IMR-90 (cell line): ENCODE data around the gene PGPEP1. TPM values are rescaled to one million over a fixed set of nuclear protein-coding genes. Genes with fewer than 3 reads are reported as not detected.
A peak's percentile ranks its signal among the peaks of the same experiment; 100 is the strongest.

Source experiments
- ATAC-seq: fragments of 200-7000 bp; cut with Tn5 transposase; 2 replicates; pipeline ENCODE4 v1.9.1; 2020; ENCODE audit warnings: low read depth, mild to moderate bottlenecking, moderate library complexity
- BruUV-seq: library from RNA; stranded (reverse); fragments of 400-500 nt; replicated peaks from 2 replicates; lab custom pipeline; 2021; lab: Mats Ljungman, UMichigan
- CTCF ChIA-PET: fragments of 300-600 bp; formaldehyde crosslinking; extraction: SDS; loops from one replicate; lab custom pipeline; 2021; ENCODE audit warnings: antibody characterized with exemption; lab: Yijun Ruan, JAX
- POLR2A ChIA-PET: fragments of 300-600 bp; sonication (Branson Sonifier 250); formaldehyde crosslinking; loops from one replicate; lab custom pipeline; 2022; ENCODE audit warnings: antibody characterized with exemption; ENCODE audit not compliant: unreplicated experiment; lab: Charles Lee
- DNase-seq: peaks from one replicate; pipeline ENCODE4 v3.0.0; 2013
- H2AFZ ChIP-seq: replicated peaks from 2 replicates; pipeline ENCODE3; 2013; ENCODE audit warnings: low read length, mild to moderate bottlenecking; ENCODE audit not compliant: poor library complexity
- H2AK5ac ChIP-seq: 2 replicates; pipeline ENCODE4 v1.6.1; 2013; ENCODE audit warnings: low read depth, low read length, inconsistent platforms
- H2AK9ac ChIP-seq: replicated peaks from 2 replicates; pipeline ENCODE3; 2013; ENCODE audit warnings: mild to moderate bottlenecking, low read depth, low read length, moderate library complexity; ENCODE audit not compliant: poor library complexity
- H2BK120ac ChIP-seq: 2 replicates; pipeline ENCODE4 v1.6.1; 2013; ENCODE audit warnings: low read depth, low read length, inconsistent platforms
- H2BK15ac ChIP-seq: 3 replicates; pipeline ENCODE4 v1.6.1; 2013; ENCODE audit warnings: low read depth, low read length, inconsistent platforms
- H2BK20ac ChIP-seq: 2 replicates; pipeline ENCODE4 v1.6.1; 2013; ENCODE audit warnings: low read depth, mild to moderate bottlenecking, inconsistent platforms, low read length, moderate library complexity
- H2BK5ac ChIP-seq: 2 replicates; pipeline ENCODE4 v1.6.1; 2013; ENCODE audit warnings: mild to moderate bottlenecking, low read depth, low read length, inconsistent platforms; ENCODE audit not compliant: poor library complexity, severe bottlenecking
- H3K14ac ChIP-seq: replicated peaks from 2 replicates; pipeline ENCODE4 v1.6.1; 2013; ENCODE audit warnings: low read depth, low read length, inconsistent platforms
- H3K18ac ChIP-seq: 2 replicates; pipeline ENCODE4 v1.6.1; 2013; ENCODE audit warnings: low read depth, low read length, control low read depth
- H3K23ac ChIP-seq: 2 replicates; pipeline ENCODE4 v1.6.1; 2013; ENCODE audit warnings: low read depth, low read length, inconsistent platforms
- H3K27ac ChIP-seq: 2 replicates; pipeline ENCODE4 v1.5.1; 2013; ENCODE audit warnings: mild to moderate bottlenecking, control low read depth, low read length; ENCODE audit not compliant: insufficient read depth
- H3K27me3 ChIP-seq: 2 replicates; pipeline ENCODE4 v1.6.1; 2013; ENCODE audit warnings: low read length; ENCODE audit not compliant: control insufficient read depth, insufficient read depth
- H3K36me3 ChIP-seq: 2 replicates; pipeline ENCODE4 v1.6.1; 2013; ENCODE audit warnings: low read length, mixed read lengths; ENCODE audit not compliant: control insufficient read depth, insufficient read depth
- H3K4ac ChIP-seq: 2 replicates; pipeline ENCODE4 v1.6.1; 2013; ENCODE audit warnings: low read depth, low read length, inconsistent platforms
- H3K4me1 ChIP-seq: 2 replicates; pipeline ENCODE4 v1.6.1; 2013; ENCODE audit warnings: low read length, mixed read lengths; ENCODE audit not compliant: control insufficient read depth, insufficient read depth
- H3K4me2 ChIP-seq: 2 replicates; pipeline ENCODE4 v1.6.1; 2013; ENCODE audit warnings: low read depth, mild to moderate bottlenecking, control low read depth, low read length, moderate library complexity
- H3K4me3 ChIP-seq: 2 replicates; pipeline ENCODE4 v1.5.1; 2013; ENCODE audit warnings: low read depth, mild to moderate bottlenecking, control low read depth, low read length, moderate library complexity; ENCODE audit not compliant: insufficient read depth
- H3K56ac ChIP-seq: 2 replicates; pipeline ENCODE4 v1.6.1; 2013; ENCODE audit warnings: low read length, inconsistent platforms; ENCODE audit not compliant: insufficient read depth; ENCODE audit errors: extremely low read depth
- H3K79me1 ChIP-seq, 2 experiments: 2 replicates each; pipeline ENCODE4 v1.6.1; 2013; ENCODE audit warnings: low read length in 2 of 2, inconsistent platforms in 1 of 2, low read depth in 1 of 2
- H3K9ac ChIP-seq: 2 replicates; pipeline ENCODE4 v1.6.1; 2013; ENCODE audit warnings: low read depth, low read length, control low read depth
- H3K9me1 ChIP-seq: 2 replicates; pipeline ENCODE4 v1.6.1; 2013; ENCODE audit warnings: low read length, inconsistent platforms; ENCODE audit not compliant: insufficient read depth
- H3K9me3 ChIP-seq: 2 replicates; pipeline ENCODE4 v1.6.1; 2013; ENCODE audit warnings: low read length; ENCODE audit not compliant: control insufficient read depth, insufficient read depth
- H4K20me1 ChIP-seq: 2 replicates; pipeline ENCODE4 v1.6.1; 2013; ENCODE audit warnings: low read length, inconsistent platforms; ENCODE audit not compliant: insufficient read depth
- H4K5ac ChIP-seq: 2 replicates; pipeline ENCODE4 v1.6.1; 2013; ENCODE audit warnings: mild to moderate bottlenecking, low read depth, low read length, control low read depth
- H4K8ac ChIP-seq, 2 experiments: 2 replicates each; pipeline ENCODE4 v1.6.1; 2013; ENCODE audit warnings: low read depth in 2 of 2, low read length in 2 of 2, control low read depth in 1 of 2, inconsistent platforms in 1 of 2
- H4K91ac ChIP-seq: 2 replicates; pipeline ENCODE4 v1.6.1; 2013; ENCODE audit warnings: low read depth, low read length, inconsistent platforms; ENCODE audit not compliant: insufficient read depth
- CTCF ChIP-seq: conservative IDR thresholded peaks from 2 replicates; pipeline ENCODE4 v1.5.1; 2012; ENCODE audit warnings: mild to moderate bottlenecking, low read depth, low read length, improper control_type of control experiment
- MAFK ChIP-seq: IDR thresholded peaks from 2 replicates; pipeline ENCODE4 v1.6.1; 2012; ENCODE audit warnings: low read depth, low read length, improper control_type of control experiment
- MAZ ChIP-seq: IDR thresholded peaks from 2 replicates; pipeline ENCODE4 v1.6.1; 2012; ENCODE audit warnings: low read depth, mild to moderate bottlenecking, low read length, improper control_type of control experiment, moderate library complexity, borderline replicate concordance
- RAD21 ChIP-seq: IDR thresholded peaks from 2 replicates; pipeline ENCODE4 v1.6.1; 2012; ENCODE audit warnings: low read length, improper control_type of control experiment
- RFX5 ChIP-seq: IDR thresholded peaks from 2 replicates; pipeline ENCODE4 v1.8.0; 2012; ENCODE audit warnings: low read depth, mild to moderate bottlenecking, low read length, moderate library complexity
- WGBS, 2 experiments: methylation state at CpG; one replicate each; pipeline versions ENCODE4 v1.1.5 to v1.1.7; 2013; ENCODE audit warnings: missing lambda C conversion rate in 2 of 2; ENCODE audit not compliant: insufficient read length in 1 of 2; ENCODE audit errors: extremely low coverage in 2 of 2; 5-methylcytosine and 5-hydroxymethylcytosine counted together
- dilution Hi-C: fragments of 300-500 bp; cut with HindIII; formaldehyde crosslinking; loops from one replicate; pipeline ENCODE4 v1.14.3; 2018; ENCODE audit warnings: low sequenced_read_pairs; ENCODE audit not compliant: unreplicated experiment
- in situ Hi-C: fragments of 300-500 bp; cut with MboI; formaldehyde crosslinking; loops from 3 replicates; pipeline ENCODE4 v1.14.3; 2019; ENCODE audit warnings: low sequenced_read_pairs, inconsistent platforms, mixed read lengths
- intact Hi-C: fragments of 100-400 bp; cut with micrococcal nuclease; formaldehyde crosslinking; loops from 2 replicates; pipeline ENCODE4 v1.10.0; 2022
- polyA plus RNA-seq, 3 experiments: library from polyadenylated mRNA; depleted of rRNA; stranded (reverse); fragments of >200 nt; gene quantifications; 2 replicates each; pipeline ENCODE4 v1.2.3, GENCODE V29; 2012; ENCODE audit warnings: low replicate concordance in 1 of 3
- total RNA-seq: library from RNA; depleted of rRNA; stranded (reverse); fragments of >200 nt; gene quantifications from 2 replicates; pipeline ENCODE4 v1.2.3, GENCODE V29; 2012

Gene PGPEP1
- total and polyA plus RNA-seq, 2 of the 4 experiments (the other 2 are of a cell fraction) = 11.8 to 14.3 TPM

- TF ChIP-seq CTCF = peak; percentile 99
Measured at GRCh38 chr19:18328340-18329034, 11.9 kb upstream of the PGPEP1 start (continued).

GRCh38 chr19:18329035-18329376, 11.4 kb upstream of the PGPEP1 start:
- dilution Hi-C loops = no loop called here

More at GRCh38 chr19:18329035-18329376, 11.4 kb upstream of the PGPEP1 start:
- BruUV-seq = no TSS peak
- peak overlapping the region; percentile 92 for H3K14ac ChIP-seq
- POLR2A ChIA-PET = interaction anchor here (0.5 to 1.6 kb wide), 6 partner anchors 47 to 526 kb away, joined by 3 to 16 read pairs (median 4); partner anchors contain the start of gene JUND
- WGBS, 2 experiments = no CpG with 5 or more reads among the region's 6 CpGs
- no peaks in the 10 kb centered on the region for H4K20me1 ChIP-seq
- peak overlapping the region; percentile 77 for H3K9ac ChIP-seq
- in situ Hi-C loops (loop anchor here (10.0 kb wide), 1 partner anchor 134 kb away; the partner anchor contains the start of gene MPV17L2), intact Hi-C loops (no loop called here)
- no peaks in the 10 kb centered on the region; the same call in 1 of the 2 replicates for H3K27me3 ChIP-seq
- no peak overlapping the region for H2AK9ac ChIP-seq
- H2AK5ac ChIP-seq = no peak overlapping the region
- ATAC-seq (no peak; the same call in 1 of the 2 replicates), DNase-seq (no peak)
- peak overlapping the region; percentile 69; the same call in 1 of the 2 replicates for H2BK120ac ChIP-seq
- H3K4me1 ChIP-seq = peaks cover 3% of the 10 kb centered on the region
- peak overlapping the region; percentile 4; the same call in 1 of the 2 replicates for H4K5ac ChIP-seq
- H2BK5ac ChIP-seq = peak overlapping the region; percentile 88
- no peak overlapping the region for H3K18ac ChIP-seq
- peak overlapping the region; percentile 75; the same call in 1 of the 2 replicates for H3K4ac ChIP-seq
- peak overlapping the region; percentile 54; the same call in 1 of the 2 replicates for H3K56ac ChIP-seq
- no peaks in the 10 kb centered on the region for H3K9me3 ChIP-seq
- CTCF ChIA-PET = interaction anchor here (0.5 to 3.9 kb wide), 12 partner anchors 9 to 128 kb away, joined by 3 to 39 read pairs (median 4); partner anchors contain the start of genes JUND and SSBP4
- H2AFZ ChIP-seq = peak overlapping the region; percentile 84
- H4K91ac ChIP-seq = peak overlapping the region; percentile 63; the same call in 1 of the 2 replicates
- 0 out of 2 replicates have a peak overlapping the region, but pooled peaks have one; percentile 66 for H3K23ac ChIP-seq
- 0 out of 2 replicates have a peak, but pooled peaks cover 6% of the 10 kb centered on the region for H3K9me1 ChIP-seq
- TF ChIP-seq MAFK = no peak
- no peak for TF ChIP-seq RAD21
- no peak for TF ChIP-seq CTCF
- no peak for TF ChIP-seq MAZ
- no peak for TF ChIP-seq RFX5
- peak overlapping the region; percentile 80 for H3K4me2 ChIP-seq
- peak overlapping the region; percentile 66 for H3K27ac ChIP-seq
- H2BK15ac ChIP-seq = peak overlapping the region; percentile 24; the same call in 1 of the 3 replicates
- 0 out of 2 replicates have a peak overlapping the region, but pooled peaks have one; percentile 12 for H2BK20ac ChIP-seq
- peaks cover 0 to 4% of the 10 kb centered on the region in 2 experiments; a peak in 1 of 4 replicates for H3K79me1 ChIP-seq
- H3K4me3 ChIP-seq = peak overlapping the region; percentile 35; the same call in 1 of the 2 replicates
- H3K36me3 ChIP-seq = no peaks in the 10 kb centered on the region
- peak overlapping the region; percentile 27 to 91 for H4K8ac ChIP-seq
